H1 (cell line): ENCODE data around the gene VPS52. TPM values are rescaled to one million over a fixed set of nuclear protein-coding genes. Genes with fewer than 3 reads are reported as not detected.

Experiments
- CTCF ChIA-PET: fragments of 300-600 bp; sonication (Branson Sonifier 250); formaldehyde crosslinking; loops from one replicate; lab custom pipeline; 2021; ENCODE audit not compliant: partially characterized antibody; lab: Charles Lee
- POLR2A ChIA-PET: fragments of 300-600 bp; sonication (Branson Sonifier 250); formaldehyde crosslinking; loops from one replicate; lab custom pipeline; 2021; ENCODE audit warnings: inconsistent platforms; ENCODE audit not compliant: partially characterized antibody; lab: Charles Lee
- DNase-seq, 2 experiments: peaks; one replicate each; pipeline versions ENCODE4 v3.0.0 to v3.0.0-alpha.2; 2010 to 2022; ENCODE audit warnings: low spot score in 2 of 2, low read depth in 1 of 2, mixed read lengths in 1 of 2
- FAIRE-seq: peaks from 2 replicates; lab custom pipeline; 2011; peaks lifted over from hg19 to GRCh38; lab: Jason Lieb, UNC
- H2AFZ ChIP-seq: 2 replicates; pipeline ENCODE4 v1.8.1; 2012; ENCODE audit warnings: low read length, inconsistent platforms
- H2AK5ac ChIP-seq: 2 replicates; pipeline ENCODE4 v1.6.1; 2013; ENCODE audit warnings: low read depth, low read length
- H2BK120ac ChIP-seq: replicated peaks from 2 replicates; pipeline ENCODE3; 2013; ENCODE audit warnings: low read depth, low read length, inconsistent platforms
- H2BK12ac ChIP-seq: 2 replicates; pipeline ENCODE4 v1.6.1; 2013; ENCODE audit warnings: low read depth, low read length
- H2BK15ac ChIP-seq: 2 replicates; pipeline ENCODE4 v1.6.1; 2013; ENCODE audit warnings: low read length
- H2BK20ac ChIP-seq: 2 replicates; pipeline ENCODE4 v1.6.1; 2013; ENCODE audit warnings: low read length
- H2BK5ac ChIP-seq: 2 replicates; pipeline ENCODE4 v1.6.1; 2013; ENCODE audit warnings: low read depth, low read length
- H3K14ac ChIP-seq: 2 replicates; pipeline ENCODE4 v1.6.1; 2013; ENCODE audit warnings: inconsistent platforms; ENCODE audit not compliant: insufficient read length
- H3K18ac ChIP-seq: 2 replicates; pipeline ENCODE4 v1.6.1; 2013; ENCODE audit warnings: low read length; ENCODE audit errors: extremely low read depth
- H3K23ac ChIP-seq: 2 replicates; pipeline ENCODE4 v1.6.1; 2013; ENCODE audit warnings: inconsistent platforms; ENCODE audit not compliant: insufficient read length
- H3K23me2 ChIP-seq: 2 replicates; pipeline ENCODE4 v1.6.1; 2013; ENCODE audit warnings: low read depth, low read length
- H3K27ac ChIP-seq: 2 replicates; pipeline ENCODE4 v1.6.1; 2011; ENCODE audit warnings: low read depth, low read length, inconsistent platforms
- H3K27me3 ChIP-seq, 4 experiments: replicated peaks in 1 of 4; 1 replicate in 1 of 4; 2 replicates in 3 of 4; pipeline versions ENCODE4 v1.6.1 to v1.8.1; 2011 to 2013; ENCODE audit warnings: low read length in 3 of 4, mild to moderate bottlenecking in 3 of 4, inconsistent platforms in 2 of 4, mixed read lengths in 2 of 4, moderate library complexity in 1 of 4; ENCODE audit not compliant: control insufficient read depth in 3 of 4, insufficient read depth in 3 of 4; ENCODE audit errors: extremely low read depth in 1 of 4
- H3K36me3 ChIP-seq, 4 experiments: 2 replicates each; pipeline versions ENCODE4 v1.6.1 to v1.8.1; 2011 to 2013; ENCODE audit warnings: mild to moderate bottlenecking in 4 of 4, low read length in 3 of 4, moderate library complexity in 2 of 4, control low read depth in 1 of 4, inconsistent platforms in 1 of 4; ENCODE audit not compliant: insufficient read depth in 4 of 4, control insufficient read depth in 2 of 4
- H3K4ac ChIP-seq: replicated peaks from 2 replicates; pipeline ENCODE3; 2013; ENCODE audit warnings: low read length, low read depth, mixed read lengths, inconsistent platforms; ENCODE audit not compliant: insufficient read length
- H3K4me1 ChIP-seq, 4 experiments: replicated peaks in 1 of 4; 1 replicate in 1 of 4; 2 replicates in 3 of 4; pipeline versions ENCODE4 v1.6.1 to v1.8.1; 2011 to 2013; ENCODE audit warnings: low read length in 3 of 4, inconsistent platforms in 2 of 4, mixed read lengths in 1 of 4; ENCODE audit not compliant: insufficient read depth in 4 of 4, control insufficient read depth in 3 of 4
- H3K4me2 ChIP-seq, 2 experiments: 2 replicates each; pipeline versions ENCODE4 v1.6.1 to v1.8.1; 2011 to 2013; ENCODE audit warnings: low read depth in 2 of 2, low read length in 2 of 2, control low read depth in 1 of 2, inconsistent platforms in 1 of 2, mild to moderate bottlenecking in 1 of 2; ENCODE audit not compliant: insufficient read depth in 1 of 2
- H3K4me3 ChIP-seq, 4 experiments: fragments of 200-600, 300-600 bp in 1 of 4; sonication (generic), shearing (Covaris generic), sonication (Bioruptor Twin) in 1 of 4; 2 replicates each; pipeline versions ENCODE4 v1.5.1 to v1.8.1; 2011 to 2016; ENCODE audit warnings: low read length in 4 of 4, low read depth in 3 of 4, control low read depth in 2 of 4, inconsistent platforms in 2 of 4, mild to moderate bottlenecking in 2 of 4, mixed read lengths in 1 of 4, moderate library complexity in 1 of 4; ENCODE audit not compliant: insufficient read depth in 2 of 4; ENCODE audit errors: extremely low read depth in 1 of 4
- H3K56ac ChIP-seq: replicated peaks from 2 replicates; pipeline ENCODE3; 2013; ENCODE audit warnings: low read depth, mild to moderate bottlenecking, mixed read lengths, low read length, inconsistent platforms; ENCODE audit not compliant: insufficient read length
- H3K79me1 ChIP-seq: 2 replicates; pipeline ENCODE4 v1.6.1; 2013; ENCODE audit warnings: low read depth, low read length, control low read depth
- H3K79me2 ChIP-seq, 2 experiments: 2 replicates each; pipeline versions ENCODE4 v1.6.1 to v1.8.1; 2012 to 2013; ENCODE audit warnings: low read length in 2 of 2, mild to moderate bottlenecking in 2 of 2, inconsistent platforms in 1 of 2; ENCODE audit not compliant: insufficient read depth in 2 of 2, control insufficient read depth in 1 of 2
- H3K9ac ChIP-seq, 4 experiments: replicated peaks in 1 of 4; 1 replicate in 1 of 4; 2 replicates in 3 of 4; pipeline versions ENCODE4 v1.6.1 to v1.8.1; 2011 to 2013; ENCODE audit warnings: low read depth in 3 of 4, low read length in 3 of 4, control low read depth in 2 of 4, mild to moderate bottlenecking in 2 of 4, moderate library complexity in 2 of 4, inconsistent platforms in 1 of 4; ENCODE audit errors: extremely low read depth in 1 of 4
- H3K9me3 ChIP-seq, 2 experiments: 2 replicates each; pipeline versions ENCODE4 v1.6.1 to v1.8.1; 2012 to 2013; ENCODE audit warnings: mild to moderate bottlenecking in 2 of 2, moderate library complexity in 2 of 2, control low read depth in 1 of 2, inconsistent platforms in 1 of 2, low read depth in 1 of 2, low read length in 1 of 2, mixed read lengths in 1 of 2; ENCODE audit not compliant: insufficient read depth in 2 of 2
- H4K20me1 ChIP-seq, 2 experiments: replicated peaks in 1 of 2; 2 replicates each; pipeline versions ENCODE3 to v1.8.1; 2011 to 2013; ENCODE audit warnings: inconsistent platforms in 2 of 2, low read length in 2 of 2, mild to moderate bottlenecking in 1 of 2; ENCODE audit not compliant: insufficient read depth in 2 of 2, control insufficient read depth in 1 of 2
- H4K5ac ChIP-seq: 2 replicates; pipeline ENCODE4 v1.6.1; 2013; ENCODE audit warnings: low read length, low read depth, mixed read lengths, inconsistent platforms; ENCODE audit not compliant: insufficient read length
- H4K8ac ChIP-seq: 2 replicates; pipeline ENCODE4 v1.8.0; 2013; ENCODE audit warnings: mild to moderate bottlenecking, moderate library complexity, low read length, inconsistent platforms; ENCODE audit not compliant: insufficient read depth; ENCODE audit errors: extremely low read depth
- H4K91ac ChIP-seq: replicated peaks from 2 replicates; pipeline ENCODE3; 2013; ENCODE audit warnings: low read length, mixed read lengths, inconsistent platforms; ENCODE audit not compliant: insufficient read length
- ATF2 ChIP-seq: IDR thresholded peaks from 2 replicates; pipeline ENCODE4 v1.6.1; 2012; ENCODE audit warnings: low read length, inconsistent platforms
- POLR2A ChIP-seq, 2 experiments: IDR thresholded peaks; 1 replicate in 1 of 2; 2 replicates in 1 of 2; pipeline ENCODE4 v1.6.1; 2011; ENCODE audit warnings: low read depth in 2 of 2, low read length in 2 of 2, mild to moderate bottlenecking in 2 of 2; ENCODE audit errors: control extremely low read depth in 1 of 2
- POLR2AphosphoS5 ChIP-seq: IDR thresholded peaks from 2 replicates; pipeline ENCODE4 v1.6.1; 2011; ENCODE audit warnings: low read depth, low read length
- WGBS, 2 experiments: shearing (Covaris generic) in 1 of 2; methylation state at CpG; one replicate each; pipeline versions ENCODE4 v1.1.6 to v1.1.7; 2013 to 2015; ENCODE audit warnings: low lambda C conversion rate in 2 of 2, mixed read lengths in 2 of 2, inconsistent platforms in 1 of 2, low coverage in 1 of 2, missing lambda C conversion rate in 1 of 2; ENCODE audit not compliant: insufficient replicate concordance in 2 of 2, insufficient coverage in 1 of 2, insufficient read length in 1 of 2; ENCODE audit errors: extremely low coverage in 1 of 2, missing lambda C conversion rate in 1 of 2; 5-methylcytosine and 5-hydroxymethylcytosine counted together
- polyA plus RNA-seq, 7 experiments: library from polyadenylated mRNA; depleted of rRNA in 3 of 7; stranded (reverse) in 5 of 7; unstranded in 2 of 7; fragments of >200 nt in 5 of 7; fragments of 200-250 nt in 2 of 7; gene quantifications; 1 replicate in 5 of 7; 2 replicates in 1 of 7; 4 replicates in 1 of 7; pipeline versions ENCODE4 v1.2.1 to v1.2.3, GENCODE V29; 2011 to 2013; ENCODE audit warnings: missing spikeins in 2 of 7, mixed read lengths in 2 of 7
- total RNA-seq: library from RNA; stranded (reverse); fragmentation: NEBNext Ultra II Directional; extraction: Animal tissue kit (Norgen Biotek cat#: 25700); gene quantifications from 2 replicates; pipeline ENCODE4 v1.2.1, GENCODE V29; 2021

Gene VPS52
- total and polyA plus RNA-seq, 2 of the 8 experiments (the other 6 are each of a cell fraction or from before 2014, with no cell fraction given), result 36.5 to 86.3 TPM

DNA sequence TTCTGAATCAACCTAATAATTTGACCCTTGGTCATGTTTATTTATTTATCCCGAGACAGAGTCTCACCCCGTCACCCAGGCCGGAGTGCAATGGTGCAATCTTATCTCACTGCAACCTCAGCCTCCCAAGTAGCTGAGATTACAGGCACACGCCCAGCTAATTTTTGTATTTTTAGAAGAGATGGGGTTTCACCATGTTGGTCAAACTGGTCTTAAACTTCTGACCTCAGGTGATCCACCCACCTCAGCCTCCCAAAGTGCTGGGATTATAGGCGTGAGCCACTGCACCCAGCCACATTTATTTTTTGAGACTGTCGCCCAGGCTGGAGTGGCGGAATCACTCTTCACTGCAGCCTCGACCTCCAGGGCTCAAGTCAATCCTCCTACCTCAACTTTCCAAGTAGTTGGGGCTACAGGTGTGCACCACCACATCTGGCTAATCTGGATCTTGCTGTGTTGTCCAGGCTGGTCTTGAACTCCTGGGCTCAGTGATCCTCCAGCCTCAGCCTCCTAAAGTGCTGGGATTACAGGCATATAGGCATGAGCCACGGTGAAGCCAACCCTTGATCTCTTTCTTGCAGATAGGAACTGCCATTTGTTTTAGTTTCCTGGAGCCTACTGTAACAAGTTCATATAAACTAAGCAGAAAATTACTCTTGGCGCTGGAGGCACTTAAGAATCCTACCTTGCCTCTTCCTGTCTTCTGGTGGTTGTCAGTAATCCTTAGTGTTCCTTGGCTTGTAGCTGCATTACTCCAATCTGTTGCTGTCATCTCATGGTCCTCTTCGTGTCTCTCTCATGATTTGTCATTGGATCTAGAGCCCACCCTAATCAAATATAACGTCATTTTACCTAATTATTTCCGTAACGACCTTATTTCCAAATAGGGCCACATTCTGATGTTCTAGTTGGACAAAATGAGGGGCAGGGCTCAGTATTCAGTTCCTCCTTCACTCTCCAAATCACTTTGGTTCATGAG, 2.5 kb upstream of the VPS52 start:
- Histone ChIP-seq H2BK12ac (no peak overlapping the region), H3K36me3 (peaks cover 16 to 45% (median 34%) of the 10 kb centered on the region in 4 experiments; a peak in 7 of 8 replicates), H4K20me1 (peaks cover 9 to 17% of the 10 kb centered on the region in 2 experiments), H3K4ac (no peak overlapping the region), H3K56ac (no peak overlapping the region), H3K23me2 (peaks cover 22% of the 10 kb centered on the region), H3K79me2 (peaks cover 26 to 43% of the 10 kb centered on the region in 2 experiments), H3K4me2 (peak overlapping the region; percentile 86 to 96), H3K23ac (no peak overlapping the region), H2BK15ac (no peak overlapping the region), H3K27me3 (no peaks in the 10 kb centered on the region), H4K8ac (no peak overlapping the region), H2BK20ac (no peak overlapping the region), H3K27ac (peak overlapping the region; percentile 52; the same call in 1 of the 2 replicates), H3K18ac (no peak overlapping the region), H3K4me1 (peaks cover 0 to 32% (median 11%) of the 10 kb centered on the region in 4 experiments), H2BK120ac (no peak overlapping the region), H2BK5ac (no peak overlapping the region), H3K4me3 (peak overlapping the region; percentile 26 to 100 (median 90); a peak in 7 of 8 replicates), H3K9ac (peak overlapping the region in 3 of 4 experiments; percentile 40 to 63 (median 58); a peak in 5 of 7 replicates), H2AFZ (no peak overlapping the region), H4K5ac (no peak overlapping the region), H3K79me1 (peaks cover 6% of the 10 kb centered on the region; the same call in 1 of the 2 replicates), H3K9me3 (no peaks in the 10 kb centered on the region), H4K91ac (no peak overlapping the region), H3K14ac (no peak overlapping the region), H2AK5ac (no peak overlapping the region)
- FAIRE-seq, result no peak
- ChIA-PET CTCF (interaction anchor here (0.6 kb wide), 1 partner anchor 1703 kb away, joined by 3 read pairs; no protein-coding TSS in a partner anchor), POLR2A (interaction anchor here (0.6 to 12.0 kb wide), 8 partner anchors 9 to 321 kb away, joined by 3 to 337 read pairs (median 3); partner anchors contain the start of genes PFDN6, RGL2 and WDR46)
- no peak for DNase-seq
- WGBS, 2 experiments, result 85% methylated on average over 14 of the region's 14 CpGs; no CpG with 5 or more reads in 1 of the 2 experiments
- TF ChIP-seq POLR2AphosphoS5 (peak; percentile 85), POLR2A (IDR thresholded peaks at IDR 0.05; ENCODE audit: control extremely low read depth in 1 of 2, low read depth in 2 of 2, low read length in 2 of 2) (peak in 1 of 2 experiments; percentile 50; a peak in 2 of 3 replicates), ATF2 (no peak)
